DMS114 treated with DMSO at 0.1 percent for 48 hours (cell line): ENCODE results near the gene ACSL3.
"Not testable (repeated sequence)": the region's sequence is repeated elsewhere in the genome, so short reads cannot be mapped to it uniquely, and the experiment has no call there.

Experiments
- DNase-seq: peaks from one replicate; lab custom pipeline; 2025; ENCODE audit not compliant: unreplicated experiment; lab: John Stamatoyannopoulos, UW

Gene ACSL3

GRCh38 chr2:222968550-222969155, 107.8 kb downstream of the ACSL3 start:
- no peak for DNase-seq

GRCh38 chr2:222969491-222969890, 108.7 kb downstream of the ACSL3 start:
- DNase-seq = no peak

- DNase-seq = no peak
These were observed 111.6 kb downstream of the ACSL3 start for GRCh38 chr2:222972420-222972819.

- DNase-seq = no peak
These were observed 112.4 kb downstream of the ACSL3 start for GRCh38 chr2:222973237-222973636.

- DNase-seq = no peak
These were observed 112.9 kb downstream of the ACSL3 start for GRCh38 chr2:222973733-222974132.

GRCh38 chr2:222976521-222977061, 115.8 kb downstream of the ACSL3 start:
- no peak for DNase-seq

- DNase-seq = no peak
These were observed 116.3 kb downstream of the ACSL3 start for GRCh38 chr2:222977121-222977520.

GRCh38 chr2:222978850-222979249, 118.0 kb downstream of the ACSL3 start:
- no peak for DNase-seq

- no peak for DNase-seq
These were observed 118.6 kb downstream of the ACSL3 start for GRCh38 chr2:222979484-222979883.

- DNase-seq = no peak
These were observed 121.4 kb downstream of the ACSL3 start for GRCh38 chr2:222982010-222982908.

- DNase-seq = no peak
These were observed 122.1 kb downstream of the ACSL3 start for GRCh38 chr2:222982909-222983265.

GRCh38 chr2:222984908-222985307, 124.1 kb downstream of the ACSL3 start:
- no peak for DNase-seq

- DNase-seq = no peak
These were observed 128.6 kb downstream of the ACSL3 start for GRCh38 chr2:222989431-222989830.

GRCh38 chr2:222990206-222990605, 129.4 kb downstream of the ACSL3 start:
- not testable (repeated sequence) for DNase-seq

GRCh38 chr2:222992137-222992536, 131.3 kb downstream of the ACSL3 start:
- no peak for DNase-seq
